Activated CD4-positive, alpha-beta T cell treated with anti-CD3 and anti-CD28 coated beads, Interleukin-2, amount 10 ng/mL, durations not matched to agents 7 days and 5 days (primary cell): ENCODE data around the gene PCMTD2. TPM values are rescaled to one million over a fixed set of nuclear protein-coding genes. Genes with fewer than 3 reads are reported as not detected.
"Not testable (repeated sequence)": the region's sequence is repeated elsewhere in the genome, so short reads cannot be mapped to it uniquely, and the experiment has no call there.

Experiments used
- CTCF ChIA-PET: fragments of 350-600 bp; sonication (Branson Sonifier 250); formaldehyde crosslinking; loops from one replicate; lab custom pipeline; 2021; ENCODE audit warnings: antibody characterized with exemption; lab: Charles Lee
- POLR2A ChIA-PET: fragments of 350-600 bp; sonication (Branson Sonifier 250); formaldehyde crosslinking; loops from one replicate; lab custom pipeline; 2021; ENCODE audit warnings: antibody characterized with exemption; lab: Charles Lee
- DNase-seq: peaks from one replicate; pipeline ENCODE4 v3.0.0-alpha.2; 2020
- H3K27ac Mint-ChIP-seq: one replicate; pipeline ENCODE4 v1.8.0; 2021; ENCODE audit warnings: mild to moderate bottlenecking, moderate library complexity, mixed read lengths
- H3K27me3 Mint-ChIP-seq: one replicate; pipeline ENCODE4 v1.8.0; 2021; ENCODE audit warnings: mixed read lengths
- H3K36me3 Mint-ChIP-seq: one replicate; pipeline ENCODE4 v1.8.0; 2021; ENCODE audit warnings: low read depth, mixed read lengths
- H3K4me1 Mint-ChIP-seq: one replicate; pipeline ENCODE4 v1.8.0; 2021; ENCODE audit warnings: mixed read lengths
- H3K4me3 Mint-ChIP-seq: one replicate; pipeline ENCODE4 v1.8.0; 2021; ENCODE audit warnings: mild to moderate bottlenecking, moderate library complexity, mixed read lengths
- H3K9me3 Mint-ChIP-seq: one replicate; pipeline ENCODE4 v1.8.0; 2021; ENCODE audit warnings: mixed read lengths
- total RNA-seq, 2 experiments: library from RNA; stranded (reverse); gene quantifications; one replicate each; pipeline ENCODE4 v1.2.3, GENCODE V29; 2021

Gene PCMTD2
- total RNA-seq, 2 experiments from 2014 or later, result 68.4 to 69.3 TPM

DNA sequence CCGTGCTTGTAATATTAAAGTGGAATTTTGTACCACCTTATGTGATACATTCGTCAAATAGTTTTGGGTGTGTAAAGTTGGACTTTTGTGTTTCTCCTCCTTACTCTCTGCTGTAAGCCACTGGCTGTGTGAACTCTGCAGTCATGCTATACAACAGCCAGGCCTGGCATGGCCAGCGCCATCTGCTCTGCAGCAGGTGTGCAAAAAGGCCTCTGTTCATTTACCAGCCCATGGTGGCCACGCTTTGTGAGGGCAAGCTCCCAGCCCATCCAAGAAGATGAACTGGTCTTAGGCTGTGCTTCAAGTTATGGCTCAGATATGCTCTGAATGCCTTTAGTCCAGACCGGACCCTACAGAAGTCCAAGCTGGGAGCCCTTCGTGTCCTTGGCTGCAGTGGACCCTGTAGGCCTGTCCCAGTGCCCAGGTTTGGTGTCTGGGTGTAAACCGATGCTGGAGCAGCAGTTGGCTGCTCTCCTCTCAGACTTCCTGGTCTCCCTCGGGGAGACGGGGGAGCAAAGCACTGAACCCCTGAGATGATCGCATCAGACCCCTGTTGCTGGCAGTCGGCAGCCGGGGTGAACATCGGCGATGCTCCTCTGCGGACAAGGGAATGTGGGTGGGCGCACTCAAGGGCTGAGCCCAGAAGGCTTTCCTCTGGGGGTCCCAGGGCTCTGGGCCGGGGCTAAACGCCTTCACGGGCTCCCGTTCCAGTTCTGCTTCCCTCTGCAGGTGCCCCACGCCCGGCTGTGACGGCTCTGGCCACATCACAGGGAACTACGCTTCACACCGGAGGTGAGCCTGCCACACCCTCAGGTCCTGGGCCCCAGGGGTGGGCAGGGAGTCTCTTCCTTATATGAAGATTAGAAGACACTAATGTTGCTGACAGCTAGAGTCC, 28.6 kb upstream of the PCMTD2 start:
- CTCF ChIA-PET, result interaction anchor here (1.1 kb wide), 1 partner anchor 10 kb away, joined by 3 read pairs; no protein-coding TSS in a partner anchor

DNA sequence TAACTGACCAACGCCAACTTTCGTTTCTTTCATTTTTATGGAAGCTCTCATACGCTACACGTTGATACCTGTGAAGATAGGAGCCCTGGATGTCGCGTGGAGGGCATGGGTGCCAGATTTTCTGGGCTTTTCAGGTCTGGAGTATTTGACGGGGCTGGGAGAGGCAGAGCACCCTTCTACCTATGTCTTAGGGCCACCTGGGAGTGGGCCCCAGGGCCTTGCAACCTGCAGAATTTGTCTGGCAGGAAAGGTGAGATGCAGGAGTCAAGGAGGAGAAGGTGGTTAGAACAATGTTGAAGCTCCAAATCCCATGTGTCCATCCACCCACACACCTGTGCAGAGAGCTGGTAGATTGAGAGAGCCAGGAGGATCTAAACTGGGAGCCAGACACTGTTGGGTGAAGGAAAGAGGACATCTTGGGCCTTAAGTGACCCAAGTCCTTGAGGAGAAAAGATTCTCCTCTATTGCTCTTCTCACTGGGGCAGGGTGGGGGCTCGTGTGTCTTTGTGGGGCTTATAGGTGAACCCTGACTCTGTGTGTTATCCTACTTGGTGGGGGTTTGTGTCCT, 27.4 kb upstream of the PCMTD2 start:
- Mint-ChIP-seq H3K27me3 (no peaks in the 10 kb centered on the region), H3K9me3 (no peaks in the 10 kb centered on the region), H3K27ac (peak overlapping the region; percentile 69), H3K4me3 (no peak overlapping the region), H3K4me1 (peaks cover 15% of the 10 kb centered on the region), H3K36me3 (no peaks in the 10 kb centered on the region)
- ChIA-PET POLR2A (no interaction called here), CTCF (interaction anchor here (1.4 kb wide), 1 partner anchor 9 kb away, joined by 3 read pairs; no protein-coding TSS in a partner anchor)
- no peak for DNase-seq

More for the DNA sequence above, 28.6 kb upstream of the PCMTD2 start:
- peak; percentile 30 for DNase-seq
- POLR2A ChIA-PET, result no interaction called here
- H3K36me3 Mint-ChIP-seq, result no peaks in the 10 kb centered on the region
- no peaks in the 10 kb centered on the region for H3K27me3 Mint-ChIP-seq
- peak overlapping the region; percentile 78 for H3K27ac Mint-ChIP-seq
- peak overlapping the region; percentile 16 for H3K4me3 Mint-ChIP-seq
- H3K4me1 Mint-ChIP-seq, result peaks cover 15% of the 10 kb centered on the region
- H3K9me3 Mint-ChIP-seq, result no peaks in the 10 kb centered on the region

DNA sequence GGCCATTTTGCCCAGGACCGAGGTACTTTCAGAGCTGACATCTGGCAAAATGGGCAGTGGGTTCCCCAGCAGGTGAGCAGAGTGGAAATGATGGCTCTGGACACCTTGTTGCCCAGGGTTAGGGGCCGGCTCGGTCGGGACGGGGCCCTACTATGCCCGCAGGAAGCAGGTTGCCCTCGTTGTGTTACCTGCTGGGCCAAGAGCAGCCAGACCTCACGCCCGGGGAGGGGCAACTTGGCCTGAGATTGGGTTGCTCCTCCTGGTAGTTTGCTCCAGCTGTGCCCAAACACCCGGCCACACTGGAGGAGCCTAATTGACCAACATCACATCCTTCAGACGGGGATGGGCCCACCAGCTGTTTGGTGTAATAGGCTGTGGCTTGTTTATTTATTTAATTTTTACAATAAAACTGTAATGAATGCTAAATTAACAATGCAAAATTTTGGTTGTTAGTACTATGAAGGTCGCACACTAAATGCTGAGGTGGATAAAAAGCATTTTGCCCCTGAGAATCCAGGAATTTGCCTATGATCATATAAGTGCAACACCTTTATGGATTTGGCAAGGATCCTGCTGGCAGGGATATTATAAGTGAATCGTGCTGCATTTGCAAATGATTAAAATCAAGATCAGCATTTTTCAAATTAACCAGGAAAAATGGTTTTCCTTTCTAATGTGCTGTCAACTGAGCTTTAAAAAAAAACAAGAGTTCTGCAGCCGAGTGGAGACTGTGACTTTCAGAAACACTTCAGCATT, 26.6 kb upstream of the PCMTD2 start:
- POLR2A ChIA-PET, result no interaction called here
- Mint-ChIP-seq H3K4me1 (peaks cover 15% of the 10 kb centered on the region), H3K27me3 (no peaks in the 10 kb centered on the region), H3K9me3 (no peaks in the 10 kb centered on the region), H3K27ac (no peak overlapping the region), H3K4me3 (no peak overlapping the region), H3K36me3 (no peaks in the 10 kb centered on the region)
- CTCF ChIA-PET, result interaction anchor here (1.4 kb wide), 1 partner anchor 8 kb away, joined by 3 read pairs; no protein-coding TSS in a partner anchor
- no peak for DNase-seq

DNA sequence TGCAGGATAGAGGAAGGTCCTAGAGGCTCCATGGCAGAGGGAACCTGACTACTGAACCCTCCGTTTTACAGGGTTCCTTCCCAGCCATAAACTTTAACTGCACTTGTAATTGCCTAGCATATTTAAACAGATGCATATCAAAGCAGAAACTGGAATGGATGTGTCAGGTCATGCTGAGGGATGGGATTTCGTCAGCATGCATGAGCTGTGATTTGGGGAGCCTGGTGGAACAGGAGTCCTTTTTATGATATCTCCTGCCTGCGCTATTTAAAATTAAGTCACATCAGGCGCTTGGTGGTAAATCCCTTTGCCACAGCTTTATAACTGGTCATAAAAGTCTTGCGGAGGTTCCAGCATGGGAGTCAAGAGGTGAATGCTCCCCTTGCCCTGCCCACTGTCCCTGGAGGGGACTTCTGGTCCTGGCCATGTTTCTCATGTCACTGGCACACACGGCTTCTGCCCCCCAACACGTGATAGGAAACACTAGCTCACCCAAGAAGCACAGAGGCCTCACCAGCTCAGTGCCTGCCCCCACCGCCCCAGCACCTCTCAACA, 26.0 kb upstream of the PCMTD2 start:
- H3K4me1 Mint-ChIP-seq, result peaks cover 15% of the 10 kb centered on the region
- POLR2A ChIA-PET, result no interaction called here
- CTCF ChIA-PET, result no interaction called here
- no peaks in the 10 kb centered on the region for H3K9me3 Mint-ChIP-seq
- no peaks in the 10 kb centered on the region for H3K36me3 Mint-ChIP-seq
- no peaks in the 10 kb centered on the region for H3K27me3 Mint-ChIP-seq
- H3K27ac Mint-ChIP-seq, result no peak overlapping the region
- no peak overlapping the region for H3K4me3 Mint-ChIP-seq
- no peak for DNase-seq

DNA sequence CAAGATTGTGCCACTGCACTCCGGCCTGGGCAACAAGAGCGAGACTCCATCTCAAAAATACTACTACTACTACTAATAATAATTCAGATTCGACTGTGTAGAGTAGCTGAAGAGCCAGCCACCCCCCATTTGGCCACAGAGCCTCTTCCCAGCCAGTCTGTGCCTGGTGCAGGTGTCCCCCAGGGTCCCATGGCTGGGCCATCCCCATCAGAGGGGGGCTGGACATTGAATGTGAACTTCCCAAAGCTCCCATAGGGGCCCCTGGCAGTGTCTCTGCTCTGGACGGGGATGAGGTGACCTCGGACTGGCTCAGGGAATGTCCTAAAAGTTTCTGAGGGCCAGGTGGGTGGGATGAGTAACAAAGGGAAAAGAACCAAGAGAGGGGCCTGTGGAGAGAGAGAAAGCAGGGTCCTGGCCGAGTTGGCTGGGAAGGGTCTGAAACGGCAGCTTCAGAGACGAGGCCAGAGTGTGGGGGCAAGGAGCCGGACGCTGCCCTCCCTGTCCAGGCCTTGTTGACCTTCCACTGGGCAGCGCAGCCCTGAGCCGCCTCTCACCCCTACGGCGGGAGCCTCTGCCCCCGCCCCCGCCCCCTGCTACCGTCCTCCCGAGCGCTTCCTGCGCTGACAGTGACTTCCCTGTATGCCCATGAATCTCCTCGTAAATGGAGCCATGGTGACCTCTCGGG, 24.9 kb upstream of the PCMTD2 start:
- Mint-ChIP-seq H3K36me3 (no peaks in the 10 kb centered on the region), H3K9me3 (no peaks in the 10 kb centered on the region), H3K27ac (no peak overlapping the region), H3K4me1 (peaks cover 13% of the 10 kb centered on the region), H3K4me3 (no peak overlapping the region), H3K27me3 (no peaks in the 10 kb centered on the region)
- ChIA-PET POLR2A (no interaction called here), CTCF (interaction anchor here (1.6 kb wide), 1 partner anchor 55 kb away, joined by 5 read pairs; no protein-coding TSS in a partner anchor)
- DNase-seq, result no peak

DNA sequence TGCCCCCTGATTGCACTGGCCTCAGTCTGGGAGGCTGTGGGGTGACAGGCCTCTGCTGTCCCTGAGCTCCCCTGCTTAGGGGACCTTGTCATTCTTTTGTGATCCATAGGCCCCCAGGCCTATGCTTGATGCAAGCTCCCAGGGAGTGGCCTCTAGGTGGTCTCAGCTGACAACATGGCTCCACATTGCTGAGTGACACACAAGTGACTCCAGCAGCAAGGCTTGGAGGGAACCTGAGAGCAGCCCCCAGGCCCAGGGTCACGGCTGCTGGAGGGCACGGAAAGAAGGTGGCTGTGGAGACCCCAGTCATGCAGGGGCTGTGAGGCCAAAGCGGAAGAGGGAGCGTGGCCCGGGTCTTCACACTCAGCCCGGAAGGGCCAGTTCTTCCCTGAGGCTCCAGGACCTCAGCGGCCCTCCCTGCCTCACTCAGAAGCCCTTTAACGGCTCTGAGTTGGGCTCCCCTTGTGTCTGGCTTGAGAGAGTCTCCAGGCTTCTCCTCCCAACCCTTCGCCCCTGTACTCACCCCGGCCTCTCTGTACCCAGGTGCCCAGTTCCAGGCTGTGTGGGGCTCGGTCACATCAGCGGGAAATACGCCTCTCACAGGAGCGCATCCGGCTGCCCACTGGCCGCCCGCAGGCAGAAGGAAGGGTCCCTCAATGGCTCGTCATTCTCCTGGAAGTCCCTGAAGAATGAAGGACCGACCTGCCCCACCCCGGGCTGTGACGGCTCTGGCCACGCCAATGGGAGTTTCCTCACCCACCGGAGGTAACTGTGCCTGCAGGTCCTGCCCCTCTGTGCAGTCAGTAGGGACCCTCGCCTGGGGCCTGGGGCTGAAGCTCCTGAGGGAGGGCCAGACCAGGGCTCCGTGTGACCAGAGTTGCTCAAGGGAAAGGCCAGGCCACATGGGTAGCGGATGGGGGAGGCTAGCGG, 23.7 kb upstream of the PCMTD2 start:
- Mint-ChIP-seq H3K27ac (no peak overlapping the region), H3K36me3 (no peaks in the 10 kb centered on the region), H3K9me3 (no peaks in the 10 kb centered on the region), H3K4me1 (peaks cover 10% of the 10 kb centered on the region), H3K27me3 (no peaks in the 10 kb centered on the region), H3K4me3 (no peak overlapping the region)
- CTCF ChIA-PET, result interaction anchor here (1.6 kb wide), 1 partner anchor 54 kb away, joined by 5 read pairs; no protein-coding TSS in a partner anchor
- POLR2A ChIA-PET, result interaction anchor here (0.5 kb wide), 1 partner anchor 18 kb away, joined by 7 read pairs; no protein-coding TSS in a partner anchor
- DNase-seq, result no peak

DNA sequence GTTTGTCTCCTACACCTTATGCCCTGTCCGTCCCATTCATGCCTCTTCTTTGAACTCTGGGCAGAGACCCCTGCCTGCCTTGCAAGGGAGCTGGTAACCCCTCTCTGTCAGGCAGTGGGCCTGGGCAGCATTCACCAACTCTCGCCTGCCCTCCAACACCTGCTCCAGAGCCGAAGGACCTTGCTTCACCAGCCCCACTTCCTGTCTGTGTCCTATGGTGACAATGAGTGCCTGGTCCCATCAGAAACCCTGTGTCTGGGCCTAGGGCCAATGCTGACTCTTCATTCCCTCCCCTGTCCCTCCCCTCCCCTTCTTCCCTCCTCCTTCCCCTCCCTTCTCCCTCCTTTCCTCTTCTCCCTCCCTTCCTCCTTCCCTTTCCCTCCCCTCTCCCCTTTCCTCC, 22.8 kb upstream of the PCMTD2 start:
- DNase-seq, result no peak
- Mint-ChIP-seq H3K4me3 (no peak overlapping the region), H3K4me1 (peaks cover 5% of the 10 kb centered on the region), H3K36me3 (no peaks in the 10 kb centered on the region), H3K27me3 (no peaks in the 10 kb centered on the region), H3K9me3 (no peaks in the 10 kb centered on the region), H3K27ac (no peak overlapping the region)
- ChIA-PET CTCF (no interaction called here), POLR2A (no interaction called here)

DNA sequence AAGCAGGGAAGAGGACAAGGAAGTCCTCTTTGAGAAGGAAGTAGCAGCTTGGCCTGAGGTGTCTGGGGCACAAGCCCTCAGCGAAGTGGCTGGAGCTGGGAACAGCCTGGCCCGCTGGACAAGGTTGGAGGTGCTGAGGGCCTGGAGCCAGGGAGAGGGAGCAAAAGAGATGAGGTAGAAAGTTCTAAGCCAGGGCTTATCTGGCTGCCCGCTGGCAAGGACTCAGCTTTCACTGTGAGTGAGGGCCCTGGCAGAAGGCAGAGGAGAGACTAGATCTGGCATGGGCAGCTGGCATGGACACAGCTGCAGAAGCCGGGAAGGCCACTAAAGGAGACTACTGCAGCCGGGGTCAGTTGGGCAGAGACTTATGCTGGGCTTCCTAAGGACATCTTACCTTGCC, 21.8 kb upstream of the PCMTD2 start:
- H3K27me3 Mint-ChIP-seq, result no peaks in the 10 kb centered on the region
- no peak overlapping the region for H3K27ac Mint-ChIP-seq
- H3K36me3 Mint-ChIP-seq, result no peaks in the 10 kb centered on the region
- POLR2A ChIA-PET, result no interaction called here
- no peaks in the 10 kb centered on the region for H3K9me3 Mint-ChIP-seq
- H3K4me1 Mint-ChIP-seq, result no peaks in the 10 kb centered on the region
- DNase-seq, result no peak
- CTCF ChIA-PET, result interaction anchor here (1.0 to 1.1 kb wide), 2 partner anchors 10 to 17 kb away, joined by 3 read pairs; no protein-coding TSS in a partner anchor
- no peak overlapping the region for H3K4me3 Mint-ChIP-seq

DNA sequence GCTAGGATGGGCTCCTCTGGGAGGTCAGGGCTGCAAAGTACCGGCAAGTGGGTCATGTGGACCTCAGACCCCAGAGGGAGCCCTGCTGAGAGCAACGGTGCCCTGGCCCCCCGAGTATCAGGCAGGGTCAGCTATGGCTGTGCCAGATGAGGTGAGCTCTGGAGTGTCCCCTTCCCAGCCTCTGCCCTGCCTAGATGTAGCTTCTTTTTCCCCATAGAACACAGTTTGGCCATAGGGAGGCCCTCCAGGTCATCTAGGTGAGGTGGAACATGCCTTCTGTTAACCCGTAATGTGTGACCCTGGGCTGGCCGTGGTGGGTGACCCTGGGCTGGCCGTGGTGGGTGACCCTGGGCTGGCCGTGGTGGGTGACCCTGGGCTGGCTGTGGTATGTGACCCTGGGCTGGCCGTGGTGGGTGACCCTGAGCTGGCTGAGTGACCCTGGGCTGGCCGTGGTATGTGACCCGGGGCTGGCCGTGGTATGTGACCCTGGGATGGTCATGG, 21.2 kb upstream of the PCMTD2 start:
- H3K27me3 Mint-ChIP-seq, result no peaks in the 10 kb centered on the region
- H3K27ac Mint-ChIP-seq, result no peak overlapping the region
- no peaks in the 10 kb centered on the region for H3K9me3 Mint-ChIP-seq
- CTCF ChIA-PET, result interaction anchor here (1.1 kb wide), 1 partner anchor 16 kb away, joined by 3 read pairs; no protein-coding TSS in a partner anchor
- no peak overlapping the region for H3K4me3 Mint-ChIP-seq
- DNase-seq, result no peak
- POLR2A ChIA-PET, result no interaction called here
- no peaks in the 10 kb centered on the region for H3K36me3 Mint-ChIP-seq
- no peaks in the 10 kb centered on the region for H3K4me1 Mint-ChIP-seq

DNA sequence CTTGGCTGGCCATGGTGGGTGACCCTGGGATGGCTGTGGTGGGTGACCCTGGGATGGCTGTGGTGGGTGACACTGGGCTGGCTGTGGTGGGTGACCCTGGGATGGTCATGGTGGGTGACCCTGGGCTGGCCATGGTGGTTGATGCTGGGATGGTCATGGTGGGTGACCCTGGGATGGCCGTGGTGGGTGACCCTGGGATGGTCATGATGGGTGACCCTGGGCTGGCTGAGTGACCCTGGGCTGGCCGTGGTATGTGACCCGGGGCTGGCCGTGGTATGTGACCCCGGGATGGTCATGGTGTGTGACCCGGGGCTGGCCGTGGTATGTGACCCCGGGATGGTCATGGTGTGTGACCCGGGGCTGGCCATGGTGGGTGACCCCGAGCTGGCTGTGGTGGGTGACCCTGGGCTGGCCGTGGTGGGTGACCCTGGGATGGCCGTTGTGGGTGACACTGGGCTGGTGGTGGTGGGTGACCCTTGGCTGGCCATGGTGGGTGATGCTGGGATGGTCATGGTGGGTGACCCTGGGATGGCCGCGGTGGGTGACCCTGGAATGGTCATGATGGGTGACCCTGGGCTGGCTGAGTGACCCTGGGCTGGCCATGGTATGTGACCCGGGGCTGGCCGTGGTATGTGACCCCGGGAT, 20.5 kb upstream of the PCMTD2 start:
- H3K27ac Mint-ChIP-seq, H3K4me1 Mint-ChIP-seq, POLR2A ChIA-PET, H3K27me3 Mint-ChIP-seq, H3K4me3 Mint-ChIP-seq, DNase-seq, H3K9me3 Mint-ChIP-seq, H3K36me3 Mint-ChIP-seq: not testable (repeated sequence)
- CTCF ChIA-PET, result interaction anchor here (1.1 kb wide), 1 partner anchor 16 kb away, joined by 3 read pairs; no protein-coding TSS in a partner anchor
